Neural cell (in vitro differentiated cells): ENCODE results near the gene ANKRD34B. TPM values are rescaled to one million over a fixed set of nuclear protein-coding genes. Genes with fewer than 3 reads are reported as not detected.

Experiments used
- H2AFZ ChIP-seq: fragments of 200-600, 300-800 bp; sonication (generic), shearing (Covaris generic); 2 replicates; pipeline ENCODE4 v1.6.0; 2014; ENCODE audit warnings: low read depth, mild to moderate bottlenecking, antibody characterized with exemption, low read length, moderate library complexity
- H3F3A ChIP-seq: fragments of 200-600 bp; shearing (Covaris generic); 2 replicates; pipeline ENCODE4 v1.6.1; 2016; ENCODE audit warnings: mild to moderate bottlenecking, moderate library complexity, mixed read lengths, antibody characterized with exemption, low read length; ENCODE audit not compliant: insufficient read depth, poor library complexity, severe bottlenecking
- H3K27ac ChIP-seq: fragments of 200-600, 300-800 bp; sonication (generic), shearing (Covaris generic); 2 replicates; pipeline ENCODE4 v1.5.1; 2014; ENCODE audit warnings: mild to moderate bottlenecking, low read length, moderate library complexity
- H3K27me3 ChIP-seq: fragments of 300-800, 200-600 bp; sonication (generic), shearing (Covaris generic); 2 replicates; pipeline ENCODE4 v1.6.0; 2014; ENCODE audit warnings: mild to moderate bottlenecking, low read depth, low read length, moderate library complexity; ENCODE audit not compliant: insufficient read depth
- H3K36me3 ChIP-seq: fragments of 300-800, 200-600 bp; sonication (generic), shearing (Covaris generic); 2 replicates; pipeline ENCODE4 v1.5.1; 2014; ENCODE audit warnings: mild to moderate bottlenecking, antibody characterized with exemption, low read length, moderate library complexity; ENCODE audit not compliant: insufficient read depth
- H3K4me2 ChIP-seq: fragments of 300-800, 200-600 bp; sonication (generic), shearing (Covaris generic); 2 replicates; pipeline ENCODE4 v1.6.0; 2014; ENCODE audit warnings: mild to moderate bottlenecking, low read length
- H3K4me3 ChIP-seq: fragments of 300-800, 200-600 bp; sonication (generic), shearing (Covaris generic); 2 replicates; pipeline ENCODE4 v1.5.1; 2014; ENCODE audit warnings: mild to moderate bottlenecking, low read length, moderate library complexity
- H3K79me2 ChIP-seq: fragments of 200-600 bp; shearing (Covaris generic); replicated peaks from 2 replicates; pipeline ENCODE4 v1.6.0; 2014; ENCODE audit warnings: mild to moderate bottlenecking, low read length, moderate library complexity; ENCODE audit not compliant: insufficient read depth
- H3K9ac ChIP-seq: fragments of 300-800, 200-600 bp; sonication (generic), shearing (Covaris generic); 2 replicates; pipeline ENCODE4 v1.6.1; 2016; ENCODE audit warnings: mild to moderate bottlenecking, low read length, mixed read lengths
- H3K9me2 ChIP-seq: fragments of 200-600 bp; shearing (Covaris generic); 2 replicates; pipeline ENCODE4 v1.6.1; 2016; ENCODE audit warnings: mild to moderate bottlenecking, low read length, mixed read lengths; ENCODE audit not compliant: insufficient read depth
- H3K9me3 ChIP-seq: fragments of 200-600, 300-800 bp; sonication (generic), shearing (Covaris generic); 2 replicates; pipeline ENCODE4 v1.6.1; 2016; ENCODE audit warnings: mild to moderate bottlenecking, mixed run types, low read length, moderate library complexity, mixed read lengths
- H4K20me1 ChIP-seq: fragments of 200-600 bp; shearing (Covaris generic); 2 replicates; pipeline ENCODE4 v1.6.1; 2016; ENCODE audit warnings: mild to moderate bottlenecking, mixed run types; ENCODE audit not compliant: insufficient read depth
- CTCF ChIP-seq: fragments of 450-650 bp; IDR thresholded peaks from 2 replicates; pipeline ENCODE4 v1.5.1; 2014; ENCODE audit warnings: antibody characterized with exemption, mild to moderate bottlenecking, moderate library complexity; ENCODE audit not compliant: poor library complexity, severe bottlenecking
- EP300 ChIP-seq: fragments of 450-650 bp; conservative IDR thresholded peaks from 2 replicates; pipeline ENCODE4 v1.6.1; 2014; ENCODE audit warnings: antibody characterized with exemption, mild to moderate bottlenecking, moderate library complexity; ENCODE audit not compliant: poor library complexity, severe bottlenecking
- EZH2 ChIP-seq: fragments of 200-600, 300-800 bp; shearing (Covaris generic), sonication (generic); IDR thresholded peaks from 2 replicates; pipeline ENCODE4 v1.6.1; 2014; ENCODE audit warnings: antibody characterized with exemption, low read length, borderline replicate concordance, mild to moderate bottlenecking; ENCODE audit not compliant: insufficient read depth, poor library complexity, severe bottlenecking
- MXI1 ChIP-seq: fragments of 450-650 bp; conservative IDR thresholded peaks from 2 replicates; pipeline ENCODE4 v1.6.1; 2014; ENCODE audit warnings: antibody characterized with exemption, mild to moderate bottlenecking; ENCODE audit not compliant: poor library complexity, severe bottlenecking
- POLR2AphosphoS5 ChIP-seq: IDR thresholded peaks from 2 replicates; pipeline ENCODE4 v1.6.1; 2012
- RAD21 ChIP-seq: fragments of 450-650 bp; conservative IDR thresholded peaks from 2 replicates; pipeline ENCODE4 v1.6.1; 2014; ENCODE audit warnings: antibody characterized with exemption, mild to moderate bottlenecking, moderate library complexity
- REST ChIP-seq: IDR thresholded peaks from 2 replicates; pipeline ENCODE4 v1.6.1; 2012; ENCODE audit warnings: borderline replicate concordance
- SMC3 ChIP-seq: fragments of 450-650 bp; conservative IDR thresholded peaks from 2 replicates; pipeline ENCODE4 v1.6.1; 2014; ENCODE audit warnings: antibody characterized with exemption, mild to moderate bottlenecking, moderate library complexity; ENCODE audit not compliant: poor library complexity
- TAF1 ChIP-seq: IDR thresholded peaks from 2 replicates; pipeline ENCODE4 v1.6.1; 2012; ENCODE audit warnings: low read depth
- polyA plus RNA-seq: library from polyadenylated mRNA; depleted of rRNA; stranded (reverse); fragments of >200 nt; gene quantifications from 2 replicates; pipeline ENCODE4 v1.2.3, GENCODE V29; 2014

Gene ANKRD34B
- polyA plus RNA-seq, 1 donor from 2014 or later = 0.32 TPM

- no peaks in the 10 kb centered on the region for H3K36me3 ChIP-seq
- no peak overlapping the region for H3K27ac ChIP-seq
- H3K9me3 ChIP-seq = no peaks in the 10 kb centered on the region
- no peak overlapping the region for H3K4me3 ChIP-seq
- H3K4me2 ChIP-seq = no peak overlapping the region
- H3K9me2 ChIP-seq = no peaks in the 10 kb centered on the region
- no peaks in the 10 kb centered on the region for H3K79me2 ChIP-seq
- no peaks in the 10 kb centered on the region for H4K20me1 ChIP-seq
- H3K27me3 ChIP-seq = peaks cover 42% of the 10 kb centered on the region
- H3K9ac ChIP-seq = no peak overlapping the region
- no peak for TF ChIP-seq POLR2AphosphoS5
- TF ChIP-seq TAF1 = no peak
- TF ChIP-seq SMC3 = no peak
- TF ChIP-seq RAD21 = no peak
- H3F3A ChIP-seq = no peaks in the 10 kb centered on the region
- H2AFZ ChIP-seq = no peak overlapping the region
Measured at GRCh38 chr5:80573062-80573461, 3.0 kb upstream of the ANKRD34B start.

- peaks cover 47% of the 10 kb centered on the region for H3K27me3 ChIP-seq
Measured at GRCh38 chr5:80569086-80569960, 757 bp downstream of the ANKRD34B start.

GRCh38 chr5:80568251-80568650 is 1.8 kb downstream of the ANKRD34B start:
- Histone ChIP-seq H3K9ac (no peak overlapping the region), H3K79me2 (no peaks in the 10 kb centered on the region), H3K9me2 (no peaks in the 10 kb centered on the region), H4K20me1 (no peaks in the 10 kb centered on the region), H3K9me3 (no peaks in the 10 kb centered on the region), H3K27me3 (peaks cover 47% of the 10 kb centered on the region), H3F3A (no peaks in the 10 kb centered on the region), H3K36me3 (no peaks in the 10 kb centered on the region), H3K27ac (no peak overlapping the region), H3K4me3 (no peak overlapping the region), H3K4me2 (no peak overlapping the region), H2AFZ (no peak overlapping the region)
- TF ChIP-seq TAF1 (no peak), MXI1 (no peak), EZH2 (no peak), REST (no peak), POLR2AphosphoS5 (no peak), SMC3 (no peak), RAD21 (no peak), CTCF (no peak), EP300 (no peak)

More at GRCh38 chr5:80569086-80569960, 757 bp downstream of the ANKRD34B start:
- no peak overlapping the region for H2AFZ ChIP-seq
- TF ChIP-seq EP300 (no peak), MXI1 (peak; percentile 25)
- no peaks in the 10 kb centered on the region for H4K20me1 ChIP-seq
- H3K36me3 ChIP-seq = no peaks in the 10 kb centered on the region
- H3K4me2 ChIP-seq = peak overlapping the region; percentile 44
- H3K79me2 ChIP-seq = no peaks in the 10 kb centered on the region
- peak overlapping the region; percentile 84 for H3K4me3 ChIP-seq
- H3K9me3 ChIP-seq = no peaks in the 10 kb centered on the region
- no peaks in the 10 kb centered on the region for H3K9me2 ChIP-seq
- H3F3A ChIP-seq = no peaks in the 10 kb centered on the region
- no peak overlapping the region for H3K27ac ChIP-seq
- peak overlapping the region; percentile 36 for H3K9ac ChIP-seq
